Globus pallidus (tissue), 1 donor: Measurements from ENCODE around the gene PARD3B.

Source experiments
- DNase-seq: peaks from one replicate; pipeline ENCODE4 v3.0.0-alpha.2; 2015; ENCODE audit warnings: low spot score

The PARD3B gene

GRCh38 chr2:205564346-205565141 is 1019.3 kb downstream of the PARD3B start:
- no peak for DNase-seq

- DNase-seq, result no peak
Observed at GRCh38 chr2:205565142-205565522, 1019.9 kb downstream of the PARD3B start.

- DNase-seq, result no peak
Observed at GRCh38 chr2:205566606-205567168, 1021.4 kb downstream of the PARD3B start.

GRCh38 chr2:205568620-205569019 is 1023.3 kb downstream of the PARD3B start:
- no peak for DNase-seq

- DNase-seq, result no peak
Observed at GRCh38 chr2:205570648-205571047, 1025.4 kb downstream of the PARD3B start.

GRCh38 chr2:205571360-205571959 is 1026.2 kb downstream of the PARD3B start:
- no peak for DNase-seq

GRCh38 chr2:205574001-205574400 is 1028.7 kb downstream of the PARD3B start:
- DNase-seq, result no peak

GRCh38 chr2:205579335-205579734 is 1034.1 kb downstream of the PARD3B start:
- no peak for DNase-seq

GRCh38 chr2:205580212-205580987 is 1035.1 kb downstream of the PARD3B start:
- DNase-seq, result no peak

- no peak for DNase-seq
Observed at GRCh38 chr2:205582366-205582765, 1037.1 kb downstream of the PARD3B start.

GRCh38 chr2:205585449-205586383 is 1040.4 kb downstream of the PARD3B start:
- no peak for DNase-seq

- no peak for DNase-seq
Observed at GRCh38 chr2:205586626-205587025, 1041.4 kb downstream of the PARD3B start.

- DNase-seq, result no peak
Observed at GRCh38 chr2:205589479-205589878, 1044.2 kb downstream of the PARD3B start.

- DNase-seq, result no peak
Observed at GRCh38 chr2:205590759-205591158, 1045.5 kb downstream of the PARD3B start.

- DNase-seq, result no peak
Observed at GRCh38 chr2:205593891-205594290, 1048.6 kb downstream of the PARD3B start.

GRCh38 chr2:205596581-205596980 is 1051.3 kb downstream of the PARD3B start:
- DNase-seq, result no peak

GRCh38 chr2:205605638-205606304 is 1060.5 kb downstream of the PARD3B start:
- DNase-seq, result no peak

- no peak for DNase-seq
Observed at GRCh38 chr2:205607146-205607545, 1061.9 kb downstream of the PARD3B start.

- DNase-seq, result no peak
Observed at GRCh38 chr2:205609113-205609512, 1063.8 kb downstream of the PARD3B start.

GRCh38 chr2:205610437-205610836 is 1065.2 kb downstream of the PARD3B start:
- no peak for DNase-seq

GRCh38 chr2:205612636-205613035 is 1067.4 kb downstream of the PARD3B start:
- no peak for DNase-seq
